Kidney tubule cell (primary cell): Measurements from ENCODE around the gene E2F4.

Experiments used
- DNase-seq: peaks from one replicate; pipeline ENCODE4 v3.0.0-alpha.2; 2018; ENCODE audit warnings: low spot score

E2F4 gene

GRCh38 chr16:67208154-67208896, 16.4 kb downstream of the E2F4 start:
- no peak for DNase-seq

DNA sequence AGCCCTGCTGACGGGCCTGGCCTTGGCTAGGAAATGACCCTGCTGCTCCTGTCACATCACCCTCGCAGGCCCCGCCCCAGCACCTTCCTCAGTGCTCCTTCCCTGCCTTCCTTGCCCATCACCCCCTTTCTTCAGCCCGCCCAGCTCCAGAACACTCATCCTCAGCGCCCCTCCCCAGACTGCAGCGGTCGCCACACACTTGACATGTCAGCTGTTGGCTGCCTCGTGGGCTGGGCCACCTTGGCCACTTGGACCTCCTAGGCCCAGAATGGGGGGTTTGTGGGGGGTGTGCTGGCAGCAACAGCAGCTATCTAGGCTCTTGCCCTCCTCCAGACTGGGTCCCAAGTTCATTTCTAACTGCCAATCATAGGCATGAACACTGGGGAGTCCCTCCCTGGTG, 17.6 kb downstream of the E2F4 start:
- no peak for DNase-seq

GRCh38 chr16:67210069-67210937, 18.3 kb downstream of the E2F4 start:
- DNase-seq, result no peak

DNA sequence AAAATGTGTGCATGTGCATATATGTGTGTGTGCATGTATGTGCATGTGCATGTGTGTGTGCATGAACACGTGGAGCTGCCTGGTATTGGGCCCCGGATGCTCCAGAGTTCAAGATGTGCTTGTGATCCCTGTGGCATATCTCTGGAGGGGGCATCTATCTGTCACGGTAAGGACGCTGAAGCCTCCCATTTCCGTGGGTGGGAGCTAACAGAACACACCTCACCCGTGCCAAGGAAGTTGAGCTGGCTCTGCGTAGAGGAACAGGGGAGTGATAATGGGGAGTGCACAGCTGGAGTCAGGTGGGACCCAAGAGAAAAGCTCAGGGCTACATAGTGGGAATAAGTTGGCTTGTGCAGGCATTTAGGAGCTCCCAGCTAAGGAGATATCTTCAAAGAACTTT, 19.7 kb downstream of the E2F4 start:
- no peak for DNase-seq

GRCh38 chr16:67212766-67213165, 20.8 kb downstream of the E2F4 start:
- DNase-seq, result peak; percentile 83

- DNase-seq, result no peak
These were observed 21.5 kb downstream of the E2F4 start for GRCh38 chr16:67213197-67214019.

DNA sequence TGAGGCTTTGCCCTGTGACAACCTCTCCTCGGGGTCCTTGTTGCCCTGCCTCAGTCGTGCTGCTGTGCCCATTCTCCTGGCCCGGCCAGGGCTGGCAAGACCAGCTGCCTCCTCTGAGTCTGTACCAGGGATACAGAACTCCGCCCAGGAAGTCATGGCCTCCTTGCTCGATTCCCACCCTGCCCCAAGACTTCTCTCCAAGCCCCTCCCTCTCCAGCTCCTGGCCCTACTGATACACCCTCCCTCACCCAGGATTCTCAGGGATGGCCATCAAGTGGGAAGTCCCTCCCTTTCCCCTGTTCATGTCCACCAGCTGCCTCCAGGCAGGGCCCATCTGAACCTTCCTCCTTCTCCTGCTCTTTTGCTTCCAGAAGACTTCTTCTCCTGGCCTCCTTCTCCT, 23.8 kb downstream of the E2F4 start:
- DNase-seq, result no peak

DNA sequence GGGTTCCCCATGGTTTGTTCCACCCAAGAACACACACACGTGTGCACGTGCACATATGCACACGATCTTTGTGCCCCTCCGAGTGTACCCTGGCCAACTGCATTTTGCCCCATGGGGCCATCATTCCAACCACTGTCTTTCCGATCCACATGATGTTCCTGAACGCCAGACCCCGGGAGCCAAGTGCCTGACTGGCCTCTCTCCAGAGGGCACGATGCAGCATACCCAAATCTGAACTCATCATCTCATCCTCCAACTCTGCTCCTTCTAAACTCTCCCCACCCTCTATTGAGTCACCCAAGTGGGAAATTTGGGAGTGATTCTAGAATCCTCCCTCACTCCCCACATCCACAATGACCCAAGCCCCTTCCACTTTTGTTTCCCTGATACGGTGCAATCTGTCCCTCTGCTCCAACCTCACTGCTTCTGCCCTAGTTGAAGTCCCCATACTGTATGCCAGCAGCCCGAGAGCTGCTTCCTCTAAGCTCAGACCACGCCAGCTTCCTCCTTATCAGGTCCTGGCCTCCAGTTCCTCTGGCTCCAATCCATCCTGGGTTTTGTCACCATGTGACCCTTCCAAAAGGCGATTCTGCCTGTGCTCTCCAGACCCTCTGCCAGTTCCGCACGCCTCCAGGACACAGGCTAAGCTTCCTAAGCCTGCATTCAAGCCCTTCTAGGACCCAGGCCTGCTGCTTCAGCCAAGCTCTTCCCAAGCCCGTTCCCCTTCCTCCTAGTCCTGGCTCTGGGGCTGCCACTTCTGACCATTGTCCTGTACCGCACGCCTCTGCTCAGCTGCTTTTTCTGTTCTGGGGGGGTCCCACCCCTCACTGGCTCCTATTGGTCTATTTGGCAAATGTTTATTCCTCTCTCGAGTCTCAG, 24.9 kb downstream of the E2F4 start:
- DNase-seq, result no peak

DNA sequence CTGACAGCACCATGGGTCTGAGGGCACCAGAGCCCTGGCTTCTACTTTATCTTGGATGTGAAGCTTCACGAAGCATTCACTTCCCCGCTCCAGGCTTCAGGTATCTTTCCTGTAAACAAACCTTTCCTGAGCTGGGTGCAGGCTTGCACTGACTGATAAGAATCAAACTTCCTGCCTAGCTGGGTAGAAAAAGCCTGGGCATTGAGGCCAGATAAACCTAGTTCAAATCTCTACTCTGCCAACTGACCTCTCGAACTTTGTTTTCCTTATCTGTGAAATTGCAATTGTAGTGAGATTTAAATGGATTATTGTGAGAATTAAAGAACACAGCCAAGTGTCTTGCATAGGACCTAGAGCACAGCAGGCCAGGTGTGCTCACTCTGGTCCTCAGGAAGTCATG, 32.0 kb downstream of the E2F4 start:
- no peak for DNase-seq

GRCh38 chr16:67226295-67226803, 34.4 kb downstream of the E2F4 start:
- no peak for DNase-seq

DNA sequence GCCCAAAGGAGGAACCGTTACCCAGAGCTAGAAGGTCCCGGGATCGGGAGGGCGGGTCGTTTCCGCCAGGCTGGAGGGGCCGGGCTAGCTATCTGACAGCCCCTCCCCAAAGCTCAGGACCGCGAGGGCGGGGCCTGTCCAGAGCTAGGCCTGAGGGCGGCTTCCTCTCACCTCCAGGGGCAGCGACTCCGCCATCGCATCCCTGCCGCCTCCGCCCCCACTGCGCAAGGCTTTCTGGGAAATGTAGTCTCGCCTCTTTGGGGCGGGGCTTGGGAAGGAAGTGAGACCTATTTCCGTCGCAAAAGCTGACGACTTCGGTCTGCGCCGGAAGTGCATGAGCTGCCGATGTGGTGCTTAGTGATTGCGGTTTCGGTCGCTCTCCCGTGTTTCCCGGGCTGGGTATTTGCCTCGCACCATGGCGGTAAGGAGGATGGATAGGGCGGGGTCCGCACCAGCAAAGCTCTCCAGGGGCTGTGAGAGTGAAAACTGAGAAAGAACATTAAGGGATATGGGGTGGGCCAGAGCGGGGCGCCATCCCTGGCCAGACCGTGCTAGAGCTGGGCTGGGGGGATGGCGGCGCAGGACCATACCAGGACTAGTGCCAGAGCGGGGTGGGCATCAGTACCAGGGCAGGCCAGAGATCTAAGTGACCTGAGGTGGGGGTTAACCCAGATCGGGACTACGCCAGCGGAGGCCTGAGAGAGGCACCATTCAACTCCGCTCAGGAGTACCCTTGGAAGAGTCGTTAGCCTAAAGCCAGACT, 35.0 kb downstream of the E2F4 start, which contains the start of gene TMEM208:
TSS of gene TMEM208 (plus strand) at position 327 of the 763 bp plus-strand sequence. CDS start at position 416, 89 bp downstream.
- DNase-seq, result peak; percentile 99

DNA sequence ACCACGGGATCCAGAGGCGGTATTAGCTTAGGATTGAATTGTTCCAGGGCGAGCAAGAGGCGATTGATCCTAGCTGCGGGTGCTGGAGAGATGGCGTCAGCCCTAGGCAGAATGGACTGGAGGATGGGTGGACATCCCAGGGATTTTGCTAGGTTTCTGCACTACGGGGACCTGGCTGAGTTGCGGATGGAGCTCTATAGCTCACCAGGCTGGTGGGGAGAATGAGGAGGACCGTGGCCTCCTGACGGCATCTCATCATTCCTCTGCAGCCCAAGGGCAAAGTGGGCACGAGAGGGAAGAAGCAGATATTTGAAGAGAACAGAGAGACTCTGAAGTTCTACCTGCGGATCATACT, 35.6 kb downstream of the E2F4 start:
- no peak for DNase-seq

DNA sequence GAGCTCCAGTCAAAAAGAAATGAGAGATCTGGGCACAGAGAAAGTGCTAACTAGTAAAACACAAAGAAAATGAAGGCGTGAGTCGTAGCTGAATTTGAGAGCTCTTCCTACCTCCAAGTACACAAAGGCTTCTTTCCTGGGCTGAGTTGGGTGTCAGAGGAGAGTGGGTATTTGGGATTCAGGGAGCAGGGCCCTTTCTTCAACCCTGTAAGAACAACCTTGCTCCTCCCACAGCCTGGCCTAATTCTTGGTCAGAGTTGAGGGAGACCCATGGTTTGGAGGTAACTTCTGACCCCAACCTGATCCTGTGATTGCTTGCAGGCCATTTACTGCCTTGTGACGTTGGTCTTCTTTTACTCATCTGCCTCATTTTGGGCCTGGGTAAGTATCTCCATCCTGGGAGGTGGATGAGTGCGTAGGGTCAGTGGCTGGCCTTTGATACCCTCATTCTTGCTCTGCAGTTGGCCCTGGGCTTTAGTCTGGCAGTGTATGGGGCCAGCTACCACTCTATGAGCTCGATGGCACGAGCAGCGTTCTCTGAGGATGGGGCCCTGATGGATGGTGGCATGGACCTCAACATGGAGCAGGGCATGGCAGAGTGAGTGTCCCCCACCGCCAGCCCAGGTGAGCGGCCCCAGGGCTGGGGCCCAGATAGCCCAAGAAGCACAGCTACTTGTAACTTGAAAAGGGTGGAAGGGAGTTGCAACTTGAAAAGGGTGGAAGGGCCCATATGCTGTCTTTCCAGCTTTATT, 36.3 kb downstream of the E2F4 start:
- no peak for DNase-seq

- no peak for DNase-seq
These were observed 37.0 kb downstream of the E2F4 start for GRCh38 chr16:67228905-67229304.

DNA sequence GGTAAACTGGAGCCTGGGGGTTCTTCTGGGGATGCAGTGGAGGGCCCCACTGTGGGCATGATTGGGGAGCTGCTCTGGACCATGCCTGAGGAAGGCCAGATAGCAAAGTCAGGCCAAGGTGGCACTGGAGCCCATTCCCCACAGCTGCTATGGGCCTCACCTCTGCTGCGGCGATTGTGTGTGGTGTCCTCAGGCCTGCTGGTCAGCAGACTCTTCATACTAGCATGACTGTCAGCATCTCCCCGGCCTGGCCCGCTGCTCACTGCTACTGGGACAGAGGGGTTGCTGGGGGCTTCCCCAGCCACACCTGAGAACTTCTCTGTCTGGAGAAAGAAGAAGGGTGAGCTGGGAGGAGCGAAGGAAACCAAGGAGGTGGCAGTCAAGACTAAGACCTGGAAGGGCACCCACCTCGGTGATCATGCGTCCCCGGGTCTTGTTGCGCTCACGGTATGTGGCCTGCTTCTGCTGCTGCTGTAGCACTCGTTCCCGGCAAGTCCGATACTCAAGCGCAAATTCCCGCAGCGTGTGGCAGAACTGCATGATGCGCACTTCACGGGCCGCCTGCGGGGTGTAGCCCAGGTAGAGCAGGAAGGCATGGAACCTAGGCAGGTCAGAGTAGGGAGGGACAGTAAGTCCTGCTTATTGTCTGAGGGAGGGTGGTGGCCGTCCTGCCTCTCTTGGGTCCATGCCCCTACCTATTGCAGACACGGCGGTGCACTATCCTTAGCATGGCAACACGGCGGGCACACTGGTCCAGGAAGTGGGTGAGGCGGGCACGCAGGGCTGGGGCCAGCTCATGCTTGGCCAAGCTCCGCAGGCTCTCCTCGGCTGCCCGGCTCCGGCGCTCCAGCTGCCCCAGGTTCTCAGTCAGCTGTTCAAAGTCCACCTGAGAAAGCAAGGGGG, 38.2 kb downstream of the E2F4 start:
- DNase-seq, result no peak

DNA sequence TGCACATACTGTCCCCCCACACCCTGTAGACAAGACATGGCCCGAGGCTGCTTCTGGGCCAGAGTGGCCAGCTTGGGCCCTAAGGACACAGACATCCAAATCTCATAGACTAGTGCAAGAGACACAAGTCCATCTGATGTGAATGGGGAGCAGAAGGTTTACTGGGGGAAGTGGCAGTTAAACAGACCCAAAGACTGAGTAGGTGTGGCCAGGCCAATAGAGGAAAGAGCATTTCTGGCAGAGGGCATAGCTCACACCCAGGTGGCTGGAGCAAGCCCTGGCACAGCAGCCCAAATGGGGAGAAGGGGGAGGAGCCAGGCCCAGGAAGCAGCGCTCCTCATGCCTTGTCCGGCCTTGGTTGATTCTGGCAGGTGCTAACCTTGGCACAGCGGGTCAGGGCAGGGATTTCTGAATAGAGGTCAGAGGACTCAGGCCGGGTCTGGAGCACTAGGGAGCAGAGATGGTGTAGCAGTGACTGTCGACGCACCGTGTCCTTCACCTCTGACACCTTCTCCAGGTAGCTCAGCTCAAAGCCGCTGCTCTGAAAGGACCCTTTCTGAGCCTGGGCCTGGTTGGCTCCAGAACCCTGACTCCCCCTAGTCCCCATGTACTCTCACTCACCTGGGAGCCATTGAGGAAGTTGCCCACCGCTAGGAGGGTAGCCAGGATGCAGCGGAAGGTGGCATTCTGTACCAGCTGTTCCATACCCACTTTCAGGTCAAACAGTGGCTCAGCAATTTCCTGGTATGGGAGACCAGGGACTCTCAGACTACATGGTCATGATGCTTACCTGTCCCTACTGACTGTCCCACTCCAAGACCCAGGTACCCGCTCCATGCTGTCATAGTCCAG, 39.1 kb downstream of the E2F4 start:
- DNase-seq, result no peak

DNA sequence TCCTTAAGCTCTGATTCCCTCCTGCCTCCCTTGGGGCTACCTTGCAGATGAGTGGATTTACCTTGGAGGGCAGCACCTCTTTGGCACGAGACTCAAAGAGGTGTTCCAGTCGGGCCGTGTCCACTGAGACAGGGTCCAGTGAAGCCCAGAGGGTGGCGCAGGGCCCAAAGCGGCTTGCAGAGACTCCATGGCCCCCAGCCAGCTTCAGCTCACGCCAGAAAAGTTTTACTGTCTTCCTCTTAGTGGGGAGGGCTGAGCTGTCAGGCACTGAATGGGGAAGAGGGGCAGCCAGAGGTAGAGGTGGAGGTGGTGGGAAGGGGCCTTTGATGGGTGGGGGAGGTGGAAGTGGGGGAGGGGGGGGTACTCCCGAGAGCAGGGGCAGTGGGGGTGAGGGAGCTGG, 41.6 kb downstream of the E2F4 start:
- DNase-seq, result no peak

- DNase-seq, result no peak
These were observed 42.2 kb downstream of the E2F4 start for GRCh38 chr16:67234180-67234597.
